OCI-LY1 (cell line): ENCODE data around the gene GPRIN1.

Experiments
- H2AFZ ChIP-seq: fragments of 200-600 bp; sonication (generic), shearing (Covaris generic); 2 replicates; pipeline ENCODE4 v1.6.0; 2014; ENCODE audit warnings: antibody characterized with exemption, mild to moderate bottlenecking, low read length
- H3F3A ChIP-seq: fragments of 200-600 bp; sonication (generic), shearing (Covaris generic); 2 replicates; pipeline ENCODE4 v1.6.0; 2014; ENCODE audit warnings: mild to moderate bottlenecking, antibody characterized with exemption, low read length, moderate library complexity; ENCODE audit not compliant: insufficient read depth
- H3K27ac ChIP-seq: fragments of 200-600 bp; sonication (generic); 2 replicates; pipeline ENCODE4 v1.5.1; 2014; ENCODE audit warnings: low read length, mixed run types, mild to moderate bottlenecking, low read depth; ENCODE audit not compliant: poor library complexity, severe bottlenecking
- H3K27me3 ChIP-seq: fragments of 200-600 bp; sonication (generic); 2 replicates; pipeline ENCODE4 v1.6.0; 2014; ENCODE audit warnings: antibody characterized with exemption, mild to moderate bottlenecking, low read length, moderate library complexity; ENCODE audit not compliant: insufficient read depth
- H3K36me3 ChIP-seq: fragments of 200-600 bp; sonication (generic); 2 replicates; pipeline ENCODE4 v1.6.1; 2014; ENCODE audit warnings: mild to moderate bottlenecking, antibody characterized with exemption, low read length, moderate library complexity, mixed read lengths; ENCODE audit not compliant: insufficient read depth
- H3K4me1 ChIP-seq: fragments of 200-600 bp; sonication (generic); 2 replicates; pipeline ENCODE4 v1.5.1; 2014; ENCODE audit warnings: mild to moderate bottlenecking, low read length, moderate library complexity; ENCODE audit not compliant: insufficient read depth, severe bottlenecking
- H3K4me2 ChIP-seq: fragments of 200-600 bp; sonication (generic), shearing (Covaris generic); 2 replicates; pipeline ENCODE4 v1.6.1; 2014; ENCODE audit warnings: low read length
- H3K4me3 ChIP-seq: fragments of 200-600 bp; sonication (generic); 2 replicates; pipeline ENCODE4 v1.5.1; 2014; ENCODE audit warnings: low read length, low read depth, mild to moderate bottlenecking, mixed read lengths; ENCODE audit not compliant: poor library complexity, severe bottlenecking
- H3K79me2 ChIP-seq: fragments of 200-600 bp; shearing (Covaris generic); 2 replicates; pipeline ENCODE4 v1.6.1; 2016; ENCODE audit warnings: mixed run types, low read length, mixed read lengths; ENCODE audit not compliant: insufficient read depth
- H3K9ac ChIP-seq: fragments of 200-600 bp; sonication (generic), shearing (Covaris generic); 2 replicates; pipeline ENCODE4 v1.6.1; 2014; ENCODE audit warnings: mild to moderate bottlenecking, low read length, mixed read lengths
- H3K9me2 ChIP-seq: fragments of 200-600 bp; sonication (generic), shearing (Covaris generic); 2 replicates; pipeline ENCODE4 v1.6.1; 2014; ENCODE audit warnings: low read depth, mild to moderate bottlenecking, low read length, mixed read lengths
- H3K9me3 ChIP-seq: fragments of 200-600 bp; shearing (Covaris generic); 2 replicates; pipeline ENCODE4 v1.6.1; 2014; ENCODE audit warnings: low read length, mixed read lengths
- H4K20me1 ChIP-seq: fragments of 200-600 bp; sonication (generic), shearing (Covaris generic); 2 replicates; pipeline ENCODE4 v1.6.0; 2016; ENCODE audit warnings: mild to moderate bottlenecking, low read length; ENCODE audit not compliant: insufficient read depth
- CTCF ChIP-seq: fragments of 200-600 bp; sonication (generic), shearing (Covaris generic); IDR thresholded peaks from 2 replicates; pipeline ENCODE4 v1.5.1; 2017; ENCODE audit warnings: mild to moderate bottlenecking, antibody characterized with exemption, low read length, moderate library complexity, mixed read lengths
- EZH2 ChIP-seq: fragments of 200-600 bp; sonication (generic), shearing (Covaris generic); IDR thresholded peaks from 2 replicates; pipeline ENCODE4 v1.8.0; 2017; ENCODE audit warnings: borderline replicate concordance, mixed run types, mild to moderate bottlenecking, antibody characterized with exemption, low read length, moderate library complexity, mixed read lengths

Gene GPRIN1

GRCh38 chr5:176629317-176629852 lies 19.4 kb upstream of the GPRIN1 start:
- no peak overlapping the region; the same call in 1 of the 2 replicates for H3K9ac ChIP-seq
- H3K4me2 ChIP-seq = peak overlapping the region; percentile 77
- H3K4me3 ChIP-seq = peak overlapping the region; percentile 59

GRCh38 chr5:176628406-176629228 lies 18.7 kb upstream of the GPRIN1 start:
- Histone ChIP-seq H3K9me2 (no peaks in the 10 kb centered on the region), H3K9me3 (no peaks in the 10 kb centered on the region), H4K20me1 (no peaks in the 10 kb centered on the region), H3K36me3 (no peaks in the 10 kb centered on the region), H3K27me3 (peaks cover 4% of the 10 kb centered on the region; the same call in 1 of the 2 replicates), H3K27ac (no peak overlapping the region), H2AFZ (no peak overlapping the region), H3K4me2 (no peak overlapping the region), H3K79me2 (no peaks in the 10 kb centered on the region), H3F3A (no peaks in the 10 kb centered on the region), H3K9ac (no peak overlapping the region), H3K4me1 (peaks cover 22% of the 10 kb centered on the region), H3K4me3 (no peak overlapping the region)
- no peak for TF ChIP-seq CTCF
- TF ChIP-seq EZH2 = no peak

More at GRCh38 chr5:176629317-176629852, 19.4 kb upstream of the GPRIN1 start:
- Histone ChIP-seq H4K20me1 (no peaks in the 10 kb centered on the region), H3K9me2 (no peaks in the 10 kb centered on the region), H3K79me2 (no peaks in the 10 kb centered on the region), H3K27me3 (peaks cover 4% of the 10 kb centered on the region; the same call in 1 of the 2 replicates), H3K36me3 (no peaks in the 10 kb centered on the region), H3K9me3 (no peaks in the 10 kb centered on the region), H2AFZ (no peak overlapping the region), H3F3A (no peaks in the 10 kb centered on the region), H3K27ac (no peak overlapping the region), H3K4me1 (peaks cover 29% of the 10 kb centered on the region)
- no peak for TF ChIP-seq CTCF
- no peak for TF ChIP-seq EZH2

- H3K4me2 ChIP-seq = no peak overlapping the region
- no peak overlapping the region for H3K9ac ChIP-seq
- H2AFZ ChIP-seq = no peak overlapping the region
- no peaks in the 10 kb centered on the region for H4K20me1 ChIP-seq
- peaks cover 4% of the 10 kb centered on the region; the same call in 1 of the 2 replicates for H3K27me3 ChIP-seq
- H3K9me3 ChIP-seq = no peaks in the 10 kb centered on the region
- no peak overlapping the region for H3K4me3 ChIP-seq
- H3K79me2 ChIP-seq = no peaks in the 10 kb centered on the region
- H3K9me2 ChIP-seq = no peaks in the 10 kb centered on the region
- TF ChIP-seq EZH2 (no peak), CTCF (no peak)
- H3F3A ChIP-seq = no peaks in the 10 kb centered on the region
- no peak overlapping the region for H3K27ac ChIP-seq
- no peaks in the 10 kb centered on the region for H3K36me3 ChIP-seq
- H3K4me1 ChIP-seq = peaks cover 19% of the 10 kb centered on the region
Observed at GRCh38 chr5:176627582-176627981, 17.6 kb upstream of the GPRIN1 start.
